AG09309 (cell line): ENCODE data around the gene CABP7.

ENCODE experiments used
- DNase-seq: peaks from one replicate; pipeline ENCODE4 v3.0.0-alpha.2; 2010; ENCODE audit warnings: low read depth
- H3K4me3 ChIP-seq: 2 replicates; pipeline ENCODE4 v1.5.1; 2011; ENCODE audit warnings: mild to moderate bottlenecking, low read depth, low read length, moderate library complexity; ENCODE audit not compliant: control insufficient read depth
- TF ChIP-seq, protein P1 (sequence below): IDR thresholded peaks from 2 replicates; pipeline ENCODE4 v1.5.1; 2011; ENCODE audit warnings: mild to moderate bottlenecking, low read depth, low read length, inconsistent platforms; ENCODE audit not compliant: insufficient read depth, control insufficient read depth; ENCODE audit errors: missing control alignments

Gene CABP7

DNA sequence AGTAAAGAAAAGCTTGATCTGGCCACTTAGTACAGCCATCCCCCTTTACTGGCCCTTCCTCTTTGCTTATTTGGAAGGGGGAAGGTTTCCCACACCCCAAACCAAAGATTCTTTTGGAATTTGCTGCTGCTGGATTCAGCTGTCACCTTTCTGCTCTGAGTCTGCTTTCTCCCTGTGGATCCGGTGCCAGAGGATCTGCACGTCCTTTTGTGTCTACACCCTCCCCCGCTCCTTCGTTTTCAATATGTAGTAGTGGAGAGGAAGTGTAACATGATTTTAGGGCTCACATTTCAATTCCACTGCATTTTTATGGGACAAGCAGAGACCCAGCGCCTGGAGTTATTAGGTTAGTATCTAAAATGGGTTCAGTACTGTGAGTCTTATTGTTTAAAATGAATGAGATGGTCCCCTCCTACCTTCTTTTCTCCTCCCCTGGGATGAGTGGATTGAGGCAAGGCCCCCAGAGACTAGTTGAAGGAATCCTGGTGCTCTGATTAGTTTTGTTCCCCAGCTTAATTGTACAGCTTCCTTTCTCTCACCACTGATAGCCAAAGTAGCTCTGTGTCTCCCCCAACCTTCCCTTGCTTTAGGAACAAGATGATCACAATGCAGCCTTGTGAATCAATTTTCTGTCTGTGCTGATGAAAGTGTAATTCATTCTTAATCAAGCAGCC is 30.5 kb upstream of the CABP7 start:
- TF ChIP-seq, protein P1, sequence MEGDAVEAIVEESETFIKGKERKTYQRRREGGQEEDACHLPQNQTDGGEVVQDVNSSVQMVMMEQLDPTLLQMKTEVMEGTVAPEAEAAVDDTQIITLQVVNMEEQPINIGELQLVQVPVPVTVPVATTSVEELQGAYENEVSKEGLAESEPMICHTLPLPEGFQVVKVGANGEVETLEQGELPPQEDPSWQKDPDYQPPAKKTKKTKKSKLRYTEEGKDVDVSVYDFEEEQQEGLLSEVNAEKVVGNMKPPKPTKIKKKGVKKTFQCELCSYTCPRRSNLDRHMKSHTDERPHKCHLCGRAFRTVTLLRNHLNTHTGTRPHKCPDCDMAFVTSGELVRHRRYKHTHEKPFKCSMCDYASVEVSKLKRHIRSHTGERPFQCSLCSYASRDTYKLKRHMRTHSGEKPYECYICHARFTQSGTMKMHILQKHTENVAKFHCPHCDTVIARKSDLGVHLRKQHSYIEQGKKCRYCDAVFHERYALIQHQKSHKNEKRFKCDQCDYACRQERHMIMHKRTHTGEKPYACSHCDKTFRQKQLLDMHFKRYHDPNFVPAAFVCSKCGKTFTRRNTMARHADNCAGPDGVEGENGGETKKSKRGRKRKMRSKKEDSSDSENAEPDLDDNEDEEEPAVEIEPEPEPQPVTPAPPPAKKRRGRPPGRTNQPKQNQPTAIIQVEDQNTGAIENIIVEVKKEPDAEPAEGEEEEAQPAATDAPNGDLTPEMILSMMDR: no peak
- no peak overlapping the region for H3K4me3 ChIP-seq
- no peak for DNase-seq

DNA sequence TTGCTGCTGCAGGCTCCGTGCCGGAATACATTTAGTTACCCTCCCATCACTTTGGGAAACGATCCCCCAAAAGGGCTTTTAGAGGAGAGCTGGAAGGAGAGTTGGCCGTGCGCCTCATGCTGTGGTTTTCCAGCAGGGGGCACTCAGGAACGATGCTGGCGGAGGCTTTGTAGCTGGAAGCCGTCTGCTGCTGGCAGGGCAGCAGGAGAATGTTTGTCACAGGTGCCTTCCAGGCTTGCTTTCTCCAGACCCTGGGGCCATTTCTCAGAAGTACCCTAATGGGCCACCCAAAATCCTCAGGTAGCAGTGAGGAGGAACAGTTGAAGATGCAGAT is 30.0 kb upstream of the CABP7 start:
- no peak for DNase-seq
- no peak overlapping the region for H3K4me3 ChIP-seq
- TF ChIP-seq, protein P1: peak; percentile 89

DNA sequence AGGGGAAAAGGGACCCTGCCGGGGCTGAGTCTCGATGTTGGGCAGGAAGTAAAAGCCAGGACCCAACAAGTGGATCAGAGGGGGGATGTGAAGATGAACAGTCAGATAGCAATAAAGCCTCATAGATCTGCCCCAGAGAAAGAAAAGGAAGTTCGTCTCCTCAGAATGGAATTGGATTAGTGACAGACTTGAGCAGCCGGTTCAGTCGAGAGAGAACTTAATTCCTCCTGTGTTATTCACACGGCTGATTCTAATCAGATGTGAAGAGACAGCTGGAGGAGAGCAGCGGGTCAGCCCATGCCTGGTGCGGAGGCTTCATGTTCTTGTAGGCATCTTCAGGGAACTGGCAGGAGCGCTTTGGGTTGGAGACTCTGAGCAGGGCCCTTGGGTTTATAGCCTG is 29.3 kb upstream of the CABP7 start:
- H3K4me3 ChIP-seq: no peak overlapping the region
- TF ChIP-seq, protein P1: no peak
- no peak for DNase-seq

DNA sequence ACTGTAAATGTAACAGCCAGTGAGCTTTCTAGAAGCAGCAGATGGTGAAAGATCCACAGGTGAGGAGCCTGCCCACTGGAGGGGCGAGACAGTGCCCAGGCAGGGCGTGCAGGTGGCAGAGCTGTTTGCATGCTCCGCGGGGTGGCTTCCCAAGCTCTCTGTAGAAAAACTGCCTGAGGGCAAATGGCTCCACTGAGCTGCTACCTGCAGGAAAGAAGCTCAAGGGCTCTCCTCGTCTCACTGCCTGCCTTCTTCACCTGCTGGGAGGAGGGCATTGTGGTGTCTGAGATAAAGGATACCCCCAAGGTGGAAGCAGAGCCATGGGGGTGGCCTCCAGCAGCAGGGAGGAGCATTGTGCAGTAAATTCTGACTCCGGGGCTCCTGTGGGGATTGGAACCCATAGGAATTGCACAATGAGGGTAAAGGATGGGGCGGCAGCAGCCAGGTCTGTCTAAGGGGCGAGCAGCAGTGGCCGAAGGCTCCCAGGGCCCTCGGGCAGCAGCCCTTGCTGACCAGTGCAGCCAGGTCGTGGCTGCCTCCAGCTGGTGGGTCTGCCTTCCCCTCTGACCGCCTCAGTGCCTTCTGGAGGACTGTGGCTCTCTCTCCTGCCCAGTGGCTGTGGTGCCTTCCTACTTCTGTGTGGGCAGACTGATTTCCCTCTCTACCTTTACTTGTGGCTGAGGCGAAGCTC is 28.0 kb upstream of the CABP7 start:
- TF ChIP-seq, protein P1: no peak
- no peak for DNase-seq
- no peak overlapping the region for H3K4me3 ChIP-seq

DNA sequence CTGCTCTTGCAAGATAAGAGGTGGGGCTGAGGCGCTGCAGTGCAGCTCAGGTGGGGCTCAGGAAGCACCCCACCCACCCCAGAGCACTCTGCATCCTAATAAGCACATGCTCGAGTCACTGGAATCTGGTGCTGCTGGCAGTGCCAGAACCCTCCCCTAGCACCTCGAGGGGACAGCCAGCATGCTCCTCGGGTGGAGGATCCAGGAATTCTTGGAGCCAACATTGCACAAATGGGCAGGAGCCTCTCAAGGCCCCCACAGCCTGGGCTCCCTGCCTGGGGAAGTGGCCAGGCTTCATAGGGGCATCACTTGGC is 27.5 kb upstream of the CABP7 start:
- TF ChIP-seq, protein P1: no peak
- H3K4me3 ChIP-seq: no peak overlapping the region
- DNase-seq: no peak

DNA sequence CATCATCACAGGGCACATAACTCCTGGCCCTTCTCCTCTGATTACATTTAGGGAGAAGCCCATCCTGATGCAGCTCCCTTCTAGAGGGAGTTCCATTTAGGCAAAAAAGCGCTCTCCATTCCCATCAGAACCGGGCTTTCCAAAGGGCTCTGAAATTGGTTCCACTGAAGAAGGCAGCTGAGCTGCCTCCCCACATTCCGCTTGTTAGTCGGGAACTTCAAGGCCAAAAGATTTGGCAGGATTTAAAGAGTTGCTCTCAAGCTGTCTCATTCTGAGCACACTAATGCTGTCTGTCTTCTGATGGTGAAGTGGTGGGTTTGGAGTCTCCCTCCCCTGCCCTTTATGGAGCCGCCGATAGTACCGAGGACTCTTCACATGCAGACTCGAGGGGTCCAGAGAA is 26.6 kb upstream of the CABP7 start:
- no peak for DNase-seq
- TF ChIP-seq, protein P1: no peak
- H3K4me3 ChIP-seq: no peak overlapping the region

DNA sequence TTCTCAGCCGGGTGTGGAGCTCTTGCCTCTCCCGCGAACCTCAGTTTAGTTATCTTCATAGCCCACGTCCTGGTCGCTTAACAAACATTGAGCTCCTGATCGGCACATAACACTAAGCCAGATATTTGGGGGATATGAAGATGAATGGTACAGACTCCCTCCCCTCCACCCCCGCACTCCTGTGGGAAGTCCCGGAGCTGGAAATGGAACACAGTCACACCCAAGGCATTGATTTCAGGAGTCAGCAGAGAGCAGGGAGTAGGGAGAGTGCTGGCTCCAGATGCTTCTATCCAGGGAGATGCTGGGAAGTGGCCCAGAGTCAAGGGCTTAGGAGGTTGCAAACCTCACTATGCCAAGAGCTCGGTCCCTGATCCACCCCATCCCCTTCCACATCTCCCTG is 26.1 kb upstream of the CABP7 start:
- no peak for DNase-seq
- no peak overlapping the region for H3K4me3 ChIP-seq
- TF ChIP-seq, protein P1: no peak
